H9 (cell line): Measurements from ENCODE around the gene NBEA. TPM values are rescaled to one million over a fixed set of nuclear protein-coding genes. Genes with fewer than 3 reads are reported as not detected.
A peak's percentile ranks its signal among the peaks of the same experiment; 100 is the strongest.

ENCODE experiments used
- DNase-seq: peaks from one replicate; pipeline ENCODE4 v3.0.0-alpha.2; 2017
- H2AFZ ChIP-seq: one replicate; pipeline ENCODE4 v1.6.1; 2013; ENCODE audit warnings: mild to moderate bottlenecking, low read length, control low read depth, moderate library complexity
- H2AK5ac ChIP-seq: 2 replicates; pipeline ENCODE4 v1.6.1; 2013; ENCODE audit warnings: low read length, control low read depth, mixed read lengths; ENCODE audit not compliant: insufficient read length
- H2BK120ac ChIP-seq: one replicate; pipeline ENCODE4 v1.6.1; 2013; ENCODE audit warnings: low read depth, mild to moderate bottlenecking, low read length, control low read depth, inconsistent platforms; ENCODE audit not compliant: poor library complexity, severe bottlenecking
- H2BK12ac ChIP-seq: 2 replicates; pipeline ENCODE4 v1.6.1; 2013; ENCODE audit warnings: low read length, control low read depth, mixed read lengths, low read depth; ENCODE audit not compliant: insufficient read length
- H2BK15ac ChIP-seq: 2 replicates; pipeline ENCODE4 v1.6.1; 2013; ENCODE audit warnings: low read depth, low read length, control low read depth
- H2BK20ac ChIP-seq: one replicate; pipeline ENCODE4 v1.6.1; 2013; ENCODE audit warnings: low read depth, mild to moderate bottlenecking, low read length, control low read depth, inconsistent platforms; ENCODE audit not compliant: poor library complexity, severe bottlenecking
- H2BK5ac ChIP-seq: 2 replicates; pipeline ENCODE4 v1.6.1; 2013; ENCODE audit warnings: low read length, control low read depth, mixed read lengths; ENCODE audit not compliant: insufficient read length
- H3K14ac ChIP-seq: 2 replicates; pipeline ENCODE4 v1.6.1; 2013; ENCODE audit warnings: low read length, control low read depth; ENCODE audit not compliant: insufficient read depth
- H3K18ac ChIP-seq: 2 replicates; pipeline ENCODE4 v1.6.1; 2013; ENCODE audit warnings: low read depth, mild to moderate bottlenecking, mixed read lengths, low read length, control low read depth; ENCODE audit not compliant: insufficient read length
- H3K23ac ChIP-seq: 2 replicates; pipeline ENCODE4 v1.6.1; 2013; ENCODE audit warnings: low read length, control low read depth, mixed read lengths, low read depth; ENCODE audit not compliant: insufficient read length
- H3K23me2 ChIP-seq: 2 replicates; pipeline ENCODE4 v1.6.1; 2013; ENCODE audit warnings: low read depth, mild to moderate bottlenecking, mixed read lengths, low read length, control low read depth; ENCODE audit not compliant: insufficient read length, poor library complexity, severe bottlenecking
- H3K27ac ChIP-seq: 2 replicates; pipeline ENCODE4 v1.5.1; 2013; ENCODE audit warnings: low read length, control low read depth, mixed read lengths, low read depth; ENCODE audit not compliant: insufficient read length
- H3K27me3 ChIP-seq: 2 replicates; pipeline ENCODE4 v1.6.1; 2013; ENCODE audit warnings: low read length, control low read depth, inconsistent platforms; ENCODE audit not compliant: insufficient read depth
- H3K4ac ChIP-seq: 2 replicates; pipeline ENCODE4 v1.6.1; 2013; ENCODE audit warnings: low read depth, mild to moderate bottlenecking, control low read depth, inconsistent platforms, low read length, moderate library complexity
- H3K4me1 ChIP-seq: 2 replicates; pipeline ENCODE4 v1.6.1; 2013; ENCODE audit warnings: low read length, control low read depth, inconsistent platforms; ENCODE audit not compliant: insufficient read depth
- H3K4me2 ChIP-seq: 2 replicates; pipeline ENCODE4 v1.6.1; 2013; ENCODE audit warnings: low read length, control low read depth, mixed read lengths; ENCODE audit not compliant: insufficient read length, insufficient read depth
- H3K56ac ChIP-seq: 2 replicates; pipeline ENCODE4 v1.6.1; 2013; ENCODE audit warnings: low read depth, mild to moderate bottlenecking, mixed read lengths, low read length, control low read depth; ENCODE audit not compliant: insufficient read length
- H3K79me1 ChIP-seq: 2 replicates; pipeline ENCODE4 v1.6.1; 2013; ENCODE audit warnings: low read depth, mild to moderate bottlenecking, moderate library complexity, low read length, control low read depth, inconsistent platforms; ENCODE audit not compliant: insufficient read depth, poor library complexity, severe bottlenecking
- H3K79me2 ChIP-seq: 2 replicates; pipeline ENCODE4 v1.6.1; 2013; ENCODE audit warnings: low read length, control low read depth, inconsistent platforms; ENCODE audit not compliant: insufficient read depth
- H3K9ac ChIP-seq: 2 replicates; pipeline ENCODE4 v1.6.1; 2013; ENCODE audit warnings: low read length, control low read depth, mixed read lengths; ENCODE audit not compliant: insufficient read length; ENCODE audit errors: extremely low read depth
- H3K9me3 ChIP-seq: one replicate; pipeline ENCODE4 v1.6.1; 2013; ENCODE audit warnings: low read depth, low read length, inconsistent platforms; ENCODE audit not compliant: control insufficient read depth
- H3T11ph ChIP-seq: one replicate; pipeline ENCODE4 v1.6.1; 2013; ENCODE audit warnings: mild to moderate bottlenecking, low read length, control low read depth, inconsistent platforms
- H4K20me1 ChIP-seq: one replicate; pipeline ENCODE4 v1.6.1; 2013; ENCODE audit not compliant: control insufficient read depth, insufficient read length, insufficient read depth
- H4K5ac ChIP-seq: 2 replicates; pipeline ENCODE4 v1.6.1; 2013; ENCODE audit warnings: low read depth, mild to moderate bottlenecking, mixed read lengths, low read length, control low read depth; ENCODE audit not compliant: insufficient read length
- H4K8ac ChIP-seq: replicated peaks from 2 replicates; pipeline ENCODE4 v1.6.1; 2013; ENCODE audit warnings: low read length, control low read depth, mixed read lengths, low read depth; ENCODE audit not compliant: insufficient read length
- H4K91ac ChIP-seq: 2 replicates; pipeline ENCODE4 v1.6.1; 2013; ENCODE audit warnings: low read depth, mild to moderate bottlenecking, moderate library complexity, mixed read lengths, low read length, control low read depth; ENCODE audit not compliant: insufficient read length
- H3K27ac Mint-ChIP-seq, 3 experiments: 2 replicates in 2 of 3; 3 replicates in 1 of 3; pipeline ENCODE4 v1.8.0; 2020 to 2021; ENCODE audit warnings: mixed read lengths in 3 of 3, mild to moderate bottlenecking in 1 of 3, moderate library complexity in 1 of 3
- H3K27me3 Mint-ChIP-seq: 2 replicates; pipeline ENCODE4 v1.8.0; 2021; ENCODE audit warnings: low read depth, mild to moderate bottlenecking, moderate library complexity, mixed read lengths
- H3K36me3 Mint-ChIP-seq, 3 experiments: 2 replicates in 2 of 3; 3 replicates in 1 of 3; pipeline ENCODE4 v1.8.0; 2020 to 2021; ENCODE audit warnings: low read depth in 3 of 3, mixed read lengths in 3 of 3; ENCODE audit not compliant: insufficient read depth in 1 of 3
- H3K4me1 Mint-ChIP-seq, 2 experiments: 2 replicates each; pipeline ENCODE4 v1.8.0; 2020; ENCODE audit warnings: mixed read lengths in 2 of 2
- H3K4me3 Mint-ChIP-seq, 2 experiments: 2 replicates in 1 of 2; 3 replicates in 1 of 2; pipeline ENCODE4 v1.8.0; 2020 to 2021; ENCODE audit warnings: mild to moderate bottlenecking in 2 of 2, mixed read lengths in 2 of 2, moderate library complexity in 1 of 2
- H3K9me3 Mint-ChIP-seq, 2 experiments: 2 replicates in 1 of 2; 3 replicates in 1 of 2; pipeline ENCODE4 v1.8.0; 2020; ENCODE audit warnings: mild to moderate bottlenecking in 2 of 2, mixed read lengths in 2 of 2, moderate library complexity in 1 of 2
- WGBS: extraction: QIAGEN DNeasy Blood & Tissue Kit; methylation state at CpG from one replicate; pipeline ENCODE4 v1.1.7; 2013; ENCODE audit warnings: missing lambda C conversion rate, low lambda C conversion rate, mixed read lengths; ENCODE audit not compliant: insufficient read length; ENCODE audit errors: extremely low coverage; 5-methylcytosine and 5-hydroxymethylcytosine counted together
- total RNA-seq: library from RNA; stranded (reverse); gene quantifications from 2 replicates; pipeline ENCODE4 v1.2.1, GENCODE V29; 2021
- TF ChIP-seq, protein P1 (sequence below): fragments of 200-600 bp; sonication (generic); conservative IDR thresholded peaks from 3 replicates; pipeline ENCODE4 v1.8.0; 2021; ENCODE audit warnings: antibody characterized with exemption, mild to moderate bottlenecking

The NBEA gene
- total RNA-seq, 1 experiment from 2014 or later: 17.3 TPM

DNA sequence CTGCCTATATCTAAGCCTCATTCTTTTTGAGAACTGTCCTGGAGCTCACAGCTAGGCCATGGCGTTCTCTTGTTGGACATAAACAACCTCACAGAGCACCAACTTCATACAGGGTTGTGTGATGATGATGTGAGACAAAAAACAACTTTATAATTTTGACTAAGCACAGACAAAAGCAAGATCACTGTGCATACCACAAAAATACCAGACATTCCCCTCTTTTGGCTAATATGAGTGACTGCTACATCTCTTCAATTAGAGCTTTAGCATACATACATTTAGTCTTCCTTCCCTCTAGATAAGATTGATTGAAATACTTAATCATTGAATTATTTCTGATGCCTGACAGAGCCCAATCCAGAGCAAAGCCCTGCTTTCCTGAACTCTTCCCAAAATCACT is 526.1 kb downstream of the NBEA start:
- no peak overlapping the region for H3T11ph ChIP-seq
- H3K56ac ChIP-seq: no peak overlapping the region
- H3K27ac ChIP-seq: no peak overlapping the region
- WGBS: no CpG with 5 or more reads among the region's 1 CpG
- no peaks in the 10 kb centered on the region for H3K79me1 ChIP-seq
- no peak overlapping the region for H3K4ac ChIP-seq
- H4K8ac ChIP-seq: no peak overlapping the region
- H2AFZ ChIP-seq: no peak overlapping the region
- no peak overlapping the region for H3K4me2 ChIP-seq
- H2BK12ac ChIP-seq: no peak overlapping the region
- no peak overlapping the region for H2BK5ac ChIP-seq
- no peaks in the 10 kb centered on the region for H3K36me3 Mint-ChIP-seq
- H3K27ac Mint-ChIP-seq: peak overlapping the region in 1 of 3 experiments; percentile 25; a peak in 1 of 7 replicates
- TF ChIP-seq, protein P1, sequence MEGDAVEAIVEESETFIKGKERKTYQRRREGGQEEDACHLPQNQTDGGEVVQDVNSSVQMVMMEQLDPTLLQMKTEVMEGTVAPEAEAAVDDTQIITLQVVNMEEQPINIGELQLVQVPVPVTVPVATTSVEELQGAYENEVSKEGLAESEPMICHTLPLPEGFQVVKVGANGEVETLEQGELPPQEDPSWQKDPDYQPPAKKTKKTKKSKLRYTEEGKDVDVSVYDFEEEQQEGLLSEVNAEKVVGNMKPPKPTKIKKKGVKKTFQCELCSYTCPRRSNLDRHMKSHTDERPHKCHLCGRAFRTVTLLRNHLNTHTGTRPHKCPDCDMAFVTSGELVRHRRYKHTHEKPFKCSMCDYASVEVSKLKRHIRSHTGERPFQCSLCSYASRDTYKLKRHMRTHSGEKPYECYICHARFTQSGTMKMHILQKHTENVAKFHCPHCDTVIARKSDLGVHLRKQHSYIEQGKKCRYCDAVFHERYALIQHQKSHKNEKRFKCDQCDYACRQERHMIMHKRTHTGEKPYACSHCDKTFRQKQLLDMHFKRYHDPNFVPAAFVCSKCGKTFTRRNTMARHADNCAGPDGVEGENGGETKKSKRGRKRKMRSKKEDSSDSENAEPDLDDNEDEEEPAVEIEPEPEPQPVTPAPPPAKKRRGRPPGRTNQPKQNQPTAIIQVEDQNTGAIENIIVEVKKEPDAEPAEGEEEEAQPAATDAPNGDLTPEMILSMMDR: no peak
- no peak overlapping the region for H3K23ac ChIP-seq
- H4K20me1 ChIP-seq: no peaks in the 10 kb centered on the region
- no peak overlapping the region for H2AK5ac ChIP-seq
- DNase-seq: no peak
- H2BK15ac ChIP-seq: no peak overlapping the region
- H4K5ac ChIP-seq: no peak overlapping the region
- no peak overlapping the region for H3K14ac ChIP-seq
- H3K9ac ChIP-seq: no peak overlapping the region
- no peak overlapping the region for H3K4me3 Mint-ChIP-seq
- H2BK20ac ChIP-seq: no peak overlapping the region
- no peaks in the 10 kb centered on the region for H3K9me3 Mint-ChIP-seq
- no peak overlapping the region for H4K91ac ChIP-seq
- peaks cover 50% of the 10 kb centered on the region for H3K27me3 Mint-ChIP-seq
- H2BK120ac ChIP-seq: no peak overlapping the region
- H3K4me1 ChIP-seq: peaks cover 2% of the 10 kb centered on the region; the same call in 1 of the 2 replicates
- H3K23me2 ChIP-seq: peaks cover 10% of the 10 kb centered on the region
- no peak overlapping the region for H3K18ac ChIP-seq
- H3K79me2 ChIP-seq: no peaks in the 10 kb centered on the region
- no peaks in the 10 kb centered on the region for H3K9me3 ChIP-seq
- peaks cover 17% of the 10 kb centered on the region for H3K27me3 ChIP-seq
- peaks cover 21 to 31% of the 10 kb centered on the region in 2 experiments for H3K4me1 Mint-ChIP-seq
